MM.1S (cell line): ENCODE data around the gene BRF1.
"Not testable (repeated sequence)": the region's sequence is repeated elsewhere in the genome, so short reads cannot be mapped to it uniquely, and the experiment has no call there.

ENCODE experiments used
- EZH2 ChIP-seq: fragments of 300-600 bp; sonication (generic); optimal IDR thresholded peaks from 2 replicates; pipeline ENCODE3; 2017; ENCODE audit warnings: low read depth, mild to moderate bottlenecking, antibody characterized with exemption, low read length, mixed read lengths
- EZH2phosphoT487 ChIP-seq: fragments of 300-600 bp; sonication (generic); IDR thresholded peaks from 2 replicates; pipeline ENCODE4 v1.6.1; 2018; ENCODE audit warnings: antibody characterized with exemption, low read length
- TF ChIP-seq, protein P1 (sequence below): fragments of 300-600 bp; sonication (generic); IDR thresholded peaks from 2 replicates; pipeline ENCODE4 v1.5.1; 2016; ENCODE audit warnings: antibody characterized with exemption, low read length, mixed read lengths

DNA sequence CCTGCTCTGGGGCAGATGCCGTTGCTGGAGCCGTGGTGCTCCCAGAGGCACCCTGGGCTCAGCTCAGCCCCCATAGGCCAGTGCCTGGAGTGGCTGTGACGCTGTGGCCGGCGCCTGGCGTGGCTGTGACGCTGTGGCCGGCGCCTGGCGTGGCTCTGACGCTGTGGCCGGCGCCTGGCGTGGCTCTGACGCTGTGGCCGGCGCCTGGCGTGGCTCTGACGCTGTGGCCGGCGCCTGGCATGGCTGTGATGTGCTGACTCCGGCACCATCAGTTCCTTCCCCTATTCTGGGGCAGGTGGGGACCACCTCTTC is 34.4 kb upstream of the BRF1 start:
- TF ChIP-seq, protein P1, sequence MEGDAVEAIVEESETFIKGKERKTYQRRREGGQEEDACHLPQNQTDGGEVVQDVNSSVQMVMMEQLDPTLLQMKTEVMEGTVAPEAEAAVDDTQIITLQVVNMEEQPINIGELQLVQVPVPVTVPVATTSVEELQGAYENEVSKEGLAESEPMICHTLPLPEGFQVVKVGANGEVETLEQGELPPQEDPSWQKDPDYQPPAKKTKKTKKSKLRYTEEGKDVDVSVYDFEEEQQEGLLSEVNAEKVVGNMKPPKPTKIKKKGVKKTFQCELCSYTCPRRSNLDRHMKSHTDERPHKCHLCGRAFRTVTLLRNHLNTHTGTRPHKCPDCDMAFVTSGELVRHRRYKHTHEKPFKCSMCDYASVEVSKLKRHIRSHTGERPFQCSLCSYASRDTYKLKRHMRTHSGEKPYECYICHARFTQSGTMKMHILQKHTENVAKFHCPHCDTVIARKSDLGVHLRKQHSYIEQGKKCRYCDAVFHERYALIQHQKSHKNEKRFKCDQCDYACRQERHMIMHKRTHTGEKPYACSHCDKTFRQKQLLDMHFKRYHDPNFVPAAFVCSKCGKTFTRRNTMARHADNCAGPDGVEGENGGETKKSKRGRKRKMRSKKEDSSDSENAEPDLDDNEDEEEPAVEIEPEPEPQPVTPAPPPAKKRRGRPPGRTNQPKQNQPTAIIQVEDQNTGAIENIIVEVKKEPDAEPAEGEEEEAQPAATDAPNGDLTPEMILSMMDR: not testable (repeated sequence)
- not testable (repeated sequence) for TF ChIP-seq EZH2, EZH2phosphoT487
